ENCODE results near the gene UBE2E2.

Gene UBE2E2

DNA sequence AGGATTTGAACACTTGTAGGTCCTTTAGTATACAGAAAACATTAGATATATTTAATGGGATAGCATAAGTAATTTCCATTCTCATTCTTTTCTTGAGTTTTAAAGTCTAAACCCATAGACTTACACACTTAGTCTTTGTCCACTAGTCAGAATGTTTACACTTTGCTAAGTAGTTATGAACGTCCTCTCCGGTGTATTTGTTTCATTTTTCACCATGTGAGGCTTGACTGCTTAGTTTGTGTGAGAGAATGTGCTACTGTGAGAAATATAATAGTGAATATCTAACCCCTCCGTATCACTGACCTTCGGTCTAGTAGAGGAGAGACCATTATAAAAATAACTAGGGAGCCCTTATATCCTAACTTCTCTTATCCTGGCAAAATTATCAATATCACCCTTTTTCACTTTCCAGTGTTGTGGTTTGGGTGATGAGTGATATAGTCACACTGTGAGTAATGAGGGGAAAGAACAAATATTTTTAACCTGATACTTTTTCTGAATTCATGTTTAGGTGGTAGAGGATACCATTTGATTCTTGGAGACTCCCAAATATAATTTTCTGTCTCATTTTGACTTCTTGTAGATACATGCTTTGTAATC, 122.4 kb downstream of the UBE2E2 start:
- H3K9ac ChIP-seq (ENCODE audit: low read depth, low read length, poor library complexity): no peak overlapping the region
- WGBS, 2 donors (ENCODE audit: extremely low coverage in 2 of 2, insufficient read length in 2 of 2, insufficient replicate concordance in 1 of 2): no CpG with 5 or more reads among the region's 4 CpGs
- no peak overlapping the region for H2AFZ ChIP-seq (ENCODE audit: low read length)
- H2BK12ac ChIP-seq (ENCODE audit: low read length): no peak overlapping the region
- H3K4ac ChIP-seq (ENCODE audit: low read length): no peak overlapping the region
- no peak overlapping the region for H3K27ac ChIP-seq (replicated peaks; ENCODE audit: low read length)
- no peaks in the 10 kb centered on the region for H3K36me3 ChIP-seq (replicated peaks in 1 of 2; ENCODE audit: control insufficient read depth in 2 of 2, insufficient read depth in 2 of 2, low read length in 2 of 2)
- H3K4me3 ChIP-seq (ENCODE audit: low read length in 2 of 2): no peak overlapping the region
- no peak overlapping the region for H2AK5ac ChIP-seq (ENCODE audit: low read depth, low read length)
- no peaks in the 10 kb centered on the region for H3K27me3 ChIP-seq (ENCODE audit: control insufficient read depth in 3 of 3, insufficient read depth in 3 of 3, low read depth in 1 of 3, low read length in 3 of 3)
- no peak overlapping the region for H3K18ac ChIP-seq (ENCODE audit: low read length)
- H3K4me2 ChIP-seq (ENCODE audit: insufficient read depth, low read length, poor library complexity, severe bottlenecking): no peak overlapping the region
- H3K23ac ChIP-seq (ENCODE audit: low read depth, low read length, poor library complexity): no peak overlapping the region
- no peak overlapping the region for H2BK5ac ChIP-seq (ENCODE audit: low read length)
- H3K79me1 ChIP-seq (ENCODE audit: low read depth, low read length): no peaks in the 10 kb centered on the region
- no peak overlapping the region for H4K91ac ChIP-seq (ENCODE audit: low read depth, low read length, poor library complexity)
- H4K8ac ChIP-seq (ENCODE audit: low read depth, low read length): no peak overlapping the region
- H3K4me1 ChIP-seq (ENCODE audit: control insufficient read depth in 2 of 2, insufficient read depth in 1 of 2, low read depth in 1 of 2, low read length in 2 of 2): peaks cover 1 to 4% of the 10 kb centered on the region in 2 donors
- no peak overlapping the region for H2BK120ac ChIP-seq (ENCODE audit: low read depth, low read length)
- H2BK15ac ChIP-seq (ENCODE audit: low read length): no peak overlapping the region
- H3K14ac ChIP-seq (ENCODE audit: low read length): no peak overlapping the region
- DNase-seq (ENCODE audit: low spot score): no peak
- H3K9me3 ChIP-seq (replicated peaks in 1 of 2; ENCODE audit: control insufficient read depth in 2 of 2, insufficient read depth in 1 of 2, low read depth in 1 of 2, low read length in 2 of 2): no peaks in the 10 kb centered on the region

DNA sequence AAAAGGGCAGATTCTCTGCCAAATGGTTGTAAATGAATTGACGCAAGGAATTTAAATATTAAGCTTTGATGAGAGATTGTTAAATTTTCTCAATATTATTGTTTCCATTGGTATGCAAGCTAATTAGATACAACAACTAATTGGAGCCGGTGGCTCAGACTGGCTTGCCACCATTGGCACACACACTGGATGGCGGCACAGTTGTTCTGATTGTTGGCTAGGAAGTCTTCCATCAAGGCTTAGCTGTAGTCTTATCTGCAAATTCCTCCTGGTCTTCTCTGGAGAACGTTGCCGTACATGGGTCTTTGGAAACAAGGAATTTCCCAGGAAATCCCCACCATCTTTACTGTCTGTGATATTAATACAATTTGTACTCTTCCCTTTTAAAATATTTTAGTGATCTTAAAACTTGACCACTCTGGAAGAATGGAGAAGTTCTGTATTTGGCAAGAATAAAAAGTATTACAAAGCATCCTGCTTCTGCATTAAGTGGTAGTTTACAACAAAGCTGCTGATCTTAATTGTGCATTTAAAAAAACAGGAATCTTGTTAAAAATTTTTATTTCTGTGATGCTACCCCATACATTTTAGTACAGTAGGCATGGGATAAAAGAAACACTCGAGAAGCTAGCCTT, 126.5 kb downstream of the UBE2E2 start:
- no peak overlapping the region for H2BK15ac ChIP-seq (ENCODE audit: low read length)
- DNase-seq (ENCODE audit: low spot score): no peak
- no peak overlapping the region for H3K4me2 ChIP-seq (ENCODE audit: insufficient read depth, low read length, poor library complexity, severe bottlenecking)
- H2AK5ac ChIP-seq (ENCODE audit: low read depth, low read length): no peak overlapping the region
- H3K9ac ChIP-seq (ENCODE audit: low read depth, low read length, poor library complexity): no peak overlapping the region
- no peaks in the 10 kb centered on the region for H3K9me3 ChIP-seq (replicated peaks in 1 of 2; ENCODE audit: control insufficient read depth in 2 of 2, insufficient read depth in 1 of 2, low read depth in 1 of 2, low read length in 2 of 2)
- H3K14ac ChIP-seq (ENCODE audit: low read length): no peak overlapping the region
- no peak overlapping the region for H2BK120ac ChIP-seq (ENCODE audit: low read depth, low read length)
- H3K27me3 ChIP-seq (ENCODE audit: control insufficient read depth in 3 of 3, insufficient read depth in 3 of 3, low read depth in 1 of 3, low read length in 3 of 3): no peaks in the 10 kb centered on the region
- no peak overlapping the region for H3K18ac ChIP-seq (ENCODE audit: low read length)
- no peak overlapping the region for H2BK5ac ChIP-seq (ENCODE audit: low read length)
- no peak overlapping the region for H2AFZ ChIP-seq (ENCODE audit: low read length)
- no CpG with 5 or more reads among the region's 6 CpGs for whole genome bisulfite sequencing, 2 donors (ENCODE audit: extremely low coverage in 2 of 2, insufficient read length in 2 of 2, insufficient replicate concordance in 1 of 2)
- H3K4me3 ChIP-seq (ENCODE audit: low read length in 2 of 2): no peak overlapping the region
- H3K23ac ChIP-seq (ENCODE audit: low read depth, low read length, poor library complexity): no peak overlapping the region
- H3K4me1 ChIP-seq (ENCODE audit: control insufficient read depth in 2 of 2, insufficient read depth in 1 of 2, low read depth in 1 of 2, low read length in 2 of 2): peaks cover 1 to 4% of the 10 kb centered on the region in 2 donors
- no peak overlapping the region for H2BK12ac ChIP-seq (ENCODE audit: low read length)
- no peaks in the 10 kb centered on the region for H3K79me1 ChIP-seq (ENCODE audit: low read depth, low read length)
- H4K8ac ChIP-seq (ENCODE audit: low read depth, low read length): no peak overlapping the region
- no peak overlapping the region for H3K27ac ChIP-seq (replicated peaks; ENCODE audit: low read length)
- H3K36me3 ChIP-seq (replicated peaks in 1 of 2; ENCODE audit: control insufficient read depth in 2 of 2, insufficient read depth in 2 of 2, low read length in 2 of 2): no peaks in the 10 kb centered on the region
- no peak overlapping the region for H4K91ac ChIP-seq (ENCODE audit: low read depth, low read length, poor library complexity)
- H3K4ac ChIP-seq (ENCODE audit: low read length): no peak overlapping the region

DNA sequence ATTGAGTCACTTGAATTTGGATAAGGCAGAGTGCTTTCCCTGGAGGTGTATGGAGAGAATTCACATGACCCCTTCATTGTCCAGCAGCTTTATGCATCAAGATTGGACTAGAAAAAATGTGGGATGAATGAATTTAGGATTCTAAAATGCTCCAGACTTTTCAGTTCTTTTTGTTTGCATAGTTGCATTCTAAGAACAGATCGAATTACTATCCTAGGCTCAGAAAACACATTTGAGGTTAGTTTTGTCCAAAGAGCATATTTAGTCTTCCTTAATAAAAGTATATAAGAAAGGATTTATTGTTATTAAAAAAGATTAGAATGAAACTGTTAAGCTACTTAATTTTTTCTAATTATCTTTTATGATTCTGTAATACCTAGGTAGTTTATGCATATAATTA, 127.4 kb downstream of the UBE2E2 start:
- H4K8ac ChIP-seq (ENCODE audit: low read depth, low read length): no peak overlapping the region
- no peak overlapping the region for H3K4me3 ChIP-seq (ENCODE audit: low read length in 2 of 2)
- no peaks in the 10 kb centered on the region for H3K9me3 ChIP-seq (replicated peaks in 1 of 2; ENCODE audit: control insufficient read depth in 2 of 2, insufficient read depth in 1 of 2, low read depth in 1 of 2, low read length in 2 of 2)
- H3K14ac ChIP-seq (ENCODE audit: low read length): no peak overlapping the region
- H3K4me2 ChIP-seq (ENCODE audit: insufficient read depth, low read length, poor library complexity, severe bottlenecking): no peak overlapping the region
- H2BK15ac ChIP-seq (ENCODE audit: low read length): no peak overlapping the region
- H3K27me3 ChIP-seq (ENCODE audit: control insufficient read depth in 3 of 3, insufficient read depth in 3 of 3, low read depth in 1 of 3, low read length in 3 of 3): no peaks in the 10 kb centered on the region
- H3K23ac ChIP-seq (ENCODE audit: low read depth, low read length, poor library complexity): no peak overlapping the region
- H2BK5ac ChIP-seq (ENCODE audit: low read length): no peak overlapping the region
- H2AFZ ChIP-seq (ENCODE audit: low read length): no peak overlapping the region
- no peaks in the 10 kb centered on the region for H3K79me1 ChIP-seq (ENCODE audit: low read depth, low read length)
- no peak for DNase-seq (ENCODE audit: low spot score)
- H3K36me3 ChIP-seq (replicated peaks in 1 of 2; ENCODE audit: control insufficient read depth in 2 of 2, insufficient read depth in 2 of 2, low read length in 2 of 2): no peaks in the 10 kb centered on the region
- no peak overlapping the region for H4K91ac ChIP-seq (ENCODE audit: low read depth, low read length, poor library complexity)
- H2AK5ac ChIP-seq (ENCODE audit: low read depth, low read length): no peak overlapping the region
- no peak overlapping the region for H3K9ac ChIP-seq (ENCODE audit: low read depth, low read length, poor library complexity)
- H3K4ac ChIP-seq (ENCODE audit: low read length): no peak overlapping the region
- H3K18ac ChIP-seq (ENCODE audit: low read length): no peak overlapping the region
- no peak overlapping the region for H3K27ac ChIP-seq (replicated peaks; ENCODE audit: low read length)
- no peak overlapping the region for H2BK12ac ChIP-seq (ENCODE audit: low read length)
- WGBS, 2 donors (ENCODE audit: extremely low coverage in 2 of 2, insufficient read length in 2 of 2, insufficient replicate concordance in 1 of 2): no CpG with 5 or more reads among the region's 1 CpG
- H2BK120ac ChIP-seq (ENCODE audit: low read depth, low read length): no peak overlapping the region
- H3K4me1 ChIP-seq (ENCODE audit: control insufficient read depth in 2 of 2, insufficient read depth in 1 of 2, low read depth in 1 of 2, low read length in 2 of 2): peaks cover 1 to 4% of the 10 kb centered on the region in 2 donors

DNA sequence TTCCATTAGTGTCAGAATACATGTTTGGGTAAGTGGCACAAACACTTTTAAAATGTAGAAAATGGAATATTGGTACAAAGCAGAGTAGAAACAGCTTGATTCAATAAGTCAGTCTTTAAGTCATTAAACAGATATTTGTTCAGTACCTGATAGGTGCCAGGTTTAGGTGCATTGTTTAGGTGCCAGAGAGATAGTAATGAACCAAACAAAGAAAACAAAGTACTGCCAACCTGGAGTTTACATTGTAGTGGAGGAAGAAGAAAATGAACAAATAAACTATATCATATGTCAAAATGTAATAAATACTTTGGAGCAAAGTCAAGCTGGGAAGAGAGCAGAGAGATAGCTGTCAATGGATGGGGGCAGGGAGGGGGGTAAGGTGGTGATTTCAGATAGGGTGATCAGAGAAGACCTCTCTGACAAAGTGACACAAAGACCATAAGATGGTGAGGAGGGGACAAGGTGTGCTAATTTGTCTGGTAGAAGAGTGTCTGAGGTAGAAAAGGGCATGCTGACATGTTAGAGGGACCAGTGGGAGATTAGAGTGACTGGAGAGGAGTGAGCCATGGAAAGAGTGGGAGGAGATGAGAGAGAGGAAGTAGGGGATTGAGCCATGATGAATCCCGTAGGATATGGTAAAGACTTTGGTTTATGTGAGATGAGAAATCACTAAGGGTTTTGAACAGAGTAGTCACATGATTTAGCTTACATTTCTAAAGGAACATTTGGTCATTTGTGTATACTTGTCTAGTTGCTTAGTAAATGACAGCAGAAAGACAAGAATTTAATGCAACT, 128.2 kb downstream of the UBE2E2 start:
- Histone ChIP-seq H3K23ac (ENCODE audit: low read depth, low read length, poor library complexity) (no peak overlapping the region), H2BK120ac (ENCODE audit: low read depth, low read length) (no peak overlapping the region), H4K91ac (ENCODE audit: low read depth, low read length, poor library complexity) (no peak overlapping the region), H3K9ac (ENCODE audit: low read depth, low read length, poor library complexity) (no peak overlapping the region), H3K9me3 (replicated peaks in 1 of 2; ENCODE audit: control insufficient read depth in 2 of 2, insufficient read depth in 1 of 2, low read depth in 1 of 2, low read length in 2 of 2) (no peaks in the 10 kb centered on the region), H3K4me2 (ENCODE audit: insufficient read depth, low read length, poor library complexity, severe bottlenecking) (no peak overlapping the region), H2AFZ (ENCODE audit: low read length) (no peak overlapping the region), H4K8ac (ENCODE audit: low read depth, low read length) (no peak overlapping the region), H2BK15ac (ENCODE audit: low read length) (no peak overlapping the region), H3K27ac (replicated peaks; ENCODE audit: low read length) (no peak overlapping the region), H3K4me1 (ENCODE audit: control insufficient read depth in 2 of 2, insufficient read depth in 1 of 2, low read depth in 1 of 2, low read length in 2 of 2) (peaks cover 1 to 4% of the 10 kb centered on the region in 2 donors), H3K18ac (ENCODE audit: low read length) (no peak overlapping the region), H2BK5ac (ENCODE audit: low read length) (no peak overlapping the region), H3K27me3 (ENCODE audit: control insufficient read depth in 3 of 3, insufficient read depth in 3 of 3, low read depth in 1 of 3, low read length in 3 of 3) (no peaks in the 10 kb centered on the region), H3K36me3 (replicated peaks in 1 of 2; ENCODE audit: control insufficient read depth in 2 of 2, insufficient read depth in 2 of 2, low read length in 2 of 2) (no peaks in the 10 kb centered on the region), H2AK5ac (ENCODE audit: low read depth, low read length) (no peak overlapping the region), H3K79me1 (ENCODE audit: low read depth, low read length) (no peaks in the 10 kb centered on the region), H3K4ac (ENCODE audit: low read length) (no peak overlapping the region), H2BK12ac (ENCODE audit: low read length) (no peak overlapping the region), H3K4me3 (ENCODE audit: low read length in 2 of 2) (no peak overlapping the region), H3K14ac (ENCODE audit: low read length) (no peak overlapping the region)
- no CpG with 5 or more reads among the region's 1 CpG for WGBS, 2 donors (ENCODE audit: extremely low coverage in 2 of 2, insufficient read length in 2 of 2, insufficient replicate concordance in 1 of 2)
- DNase-seq (ENCODE audit: low spot score): no peak
